ENCODE measurements around the gene PRSS8. TPM values are rescaled to one million over a fixed set of nuclear protein-coding genes. Genes with fewer than 3 reads are reported as not detected.

PRSS8 gene
- total RNA-seq, 1 experiment from 2014 or later = 108 TPM

- intact Hi-C loops (cut with micrococcal nuclease; ENCODE audit: unreplicated experiment) = no loop called here
- BruUV-seq (replicated peaks) = no TSS peak
- H3K27me3 Mint-ChIP-seq (ENCODE audit: unreplicated experiment) = no peaks in the 10 kb centered on the region
- TF ChIP-seq, protein P1, sequence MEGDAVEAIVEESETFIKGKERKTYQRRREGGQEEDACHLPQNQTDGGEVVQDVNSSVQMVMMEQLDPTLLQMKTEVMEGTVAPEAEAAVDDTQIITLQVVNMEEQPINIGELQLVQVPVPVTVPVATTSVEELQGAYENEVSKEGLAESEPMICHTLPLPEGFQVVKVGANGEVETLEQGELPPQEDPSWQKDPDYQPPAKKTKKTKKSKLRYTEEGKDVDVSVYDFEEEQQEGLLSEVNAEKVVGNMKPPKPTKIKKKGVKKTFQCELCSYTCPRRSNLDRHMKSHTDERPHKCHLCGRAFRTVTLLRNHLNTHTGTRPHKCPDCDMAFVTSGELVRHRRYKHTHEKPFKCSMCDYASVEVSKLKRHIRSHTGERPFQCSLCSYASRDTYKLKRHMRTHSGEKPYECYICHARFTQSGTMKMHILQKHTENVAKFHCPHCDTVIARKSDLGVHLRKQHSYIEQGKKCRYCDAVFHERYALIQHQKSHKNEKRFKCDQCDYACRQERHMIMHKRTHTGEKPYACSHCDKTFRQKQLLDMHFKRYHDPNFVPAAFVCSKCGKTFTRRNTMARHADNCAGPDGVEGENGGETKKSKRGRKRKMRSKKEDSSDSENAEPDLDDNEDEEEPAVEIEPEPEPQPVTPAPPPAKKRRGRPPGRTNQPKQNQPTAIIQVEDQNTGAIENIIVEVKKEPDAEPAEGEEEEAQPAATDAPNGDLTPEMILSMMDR (IDR thresholded peaks at IDR 0.05; ENCODE audit: unreplicated experiment) = no peak
- peak overlapping the region; percentile 66 for H3K27ac Mint-ChIP-seq (ENCODE audit: unreplicated experiment)
- H3K4me3 Mint-ChIP-seq (ENCODE audit: low read depth, unreplicated experiment) = peak overlapping the region; percentile 33
- no peaks in the 10 kb centered on the region for H3K9me3 Mint-ChIP-seq (ENCODE audit: low read depth, unreplicated experiment)
- DNase-seq = peak; percentile 40
- H3K4me1 Mint-ChIP-seq (ENCODE audit: low read depth, unreplicated experiment) = peaks cover 44% of the 10 kb centered on the region
- CTCF ChIA-PET = interaction anchor here (0.8 to 2.4 kb wide), 6 partner anchors 13 to 44 kb away, joined by 3 to 13 read pairs (median 4); no protein-coding TSS in a partner anchor
- H3K36me3 Mint-ChIP-seq (ENCODE audit: insufficient read depth, unreplicated experiment) = peaks cover 80% of the 10 kb centered on the region
These were observed 22.1 kb downstream of the PRSS8 start for GRCh38 chr16:31113121-31114120.

DNA sequence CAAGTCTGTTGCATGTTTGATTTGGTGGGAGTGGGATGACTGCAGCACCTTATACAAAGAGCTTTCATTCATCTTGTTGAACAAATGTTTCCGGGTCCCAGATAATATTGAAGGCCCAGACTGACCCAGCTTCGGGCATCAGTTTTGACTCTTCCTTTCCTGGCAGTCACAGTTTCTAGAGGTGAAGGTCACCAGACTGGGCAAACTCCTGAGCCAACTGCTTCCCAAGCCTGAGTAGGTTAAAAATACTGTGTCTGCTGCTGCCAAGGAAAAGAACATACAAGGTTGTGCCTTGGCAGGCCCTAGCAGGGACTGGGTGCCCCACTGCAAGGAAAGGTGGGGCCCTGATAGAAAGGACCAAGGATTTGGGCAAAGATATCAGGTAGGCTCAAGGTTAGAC lies 22.8 kb downstream of the PRSS8 start:
- Mint-ChIP-seq H3K9me3 (ENCODE audit: low read depth, unreplicated experiment) (no peaks in the 10 kb centered on the region), H3K36me3 (ENCODE audit: insufficient read depth, unreplicated experiment) (peaks cover 80% of the 10 kb centered on the region)
- no TSS peak for BruUV-seq (replicated peaks)

DNA sequence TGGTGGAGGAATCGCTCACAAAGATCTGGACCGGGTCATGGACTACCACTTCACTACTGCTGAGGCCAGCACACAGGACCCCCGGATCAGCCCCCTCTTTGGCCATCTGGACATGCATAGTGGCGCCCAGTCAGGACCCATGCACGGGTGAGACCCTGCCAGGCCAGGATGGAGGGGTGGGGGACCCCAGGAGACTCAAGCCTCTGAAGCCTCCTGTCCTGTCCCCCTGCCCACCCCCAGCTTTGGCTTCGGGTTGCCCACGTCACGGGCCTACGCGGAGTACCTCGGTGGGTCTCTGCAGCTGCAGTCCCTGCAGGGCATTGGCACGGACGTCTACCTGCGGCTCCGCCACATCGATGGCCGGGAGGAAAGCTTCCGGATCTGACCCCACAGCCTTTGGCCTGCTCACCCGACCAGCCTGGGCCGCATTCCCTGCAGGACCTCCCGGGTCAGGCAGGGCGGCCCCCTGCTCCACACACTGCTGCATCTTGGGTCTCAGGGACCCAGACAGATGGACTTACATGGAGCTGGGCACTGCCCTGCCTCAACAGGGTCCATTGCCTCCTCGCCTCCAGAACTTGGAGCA lies 23.6 kb downstream of the PRSS8 start:
- TF ChIP-seq, protein P1 (IDR thresholded peaks at IDR 0.05; ENCODE audit: unreplicated experiment) = no peak
- Mint-ChIP-seq H3K27ac (ENCODE audit: unreplicated experiment) (no peak overlapping the region), H3K9me3 (ENCODE audit: low read depth, unreplicated experiment) (no peaks in the 10 kb centered on the region), H3K27me3 (ENCODE audit: unreplicated experiment) (no peaks in the 10 kb centered on the region), H3K36me3 (ENCODE audit: insufficient read depth, unreplicated experiment) (peaks cover 73% of the 10 kb centered on the region), H3K4me1 (ENCODE audit: low read depth, unreplicated experiment) (peaks cover 48% of the 10 kb centered on the region), H3K4me3 (ENCODE audit: low read depth, unreplicated experiment) (no peak overlapping the region)
- intact Hi-C loops (cut with micrococcal nuclease; ENCODE audit: unreplicated experiment) = no loop called here
- no peak for DNase-seq
- CTCF ChIA-PET = interaction anchor here (0.6 kb wide), 1 partner anchor 1290 kb away, joined by 3 read pairs; no protein-coding TSS in a partner anchor
- BruUV-seq (replicated peaks) = TSS peak; percentile 23

More for the DNA sequence above, 22.8 kb downstream of the PRSS8 start:
- Mint-ChIP-seq H3K27ac (ENCODE audit: unreplicated experiment) (no peak overlapping the region), H3K4me3 (ENCODE audit: low read depth, unreplicated experiment) (no peak overlapping the region), H3K27me3 (ENCODE audit: unreplicated experiment) (no peaks in the 10 kb centered on the region), H3K4me1 (ENCODE audit: low read depth, unreplicated experiment) (peaks cover 46% of the 10 kb centered on the region)
- intact Hi-C loops (cut with micrococcal nuclease; ENCODE audit: unreplicated experiment) = no loop called here
- TF ChIP-seq, protein P1 (IDR thresholded peaks at IDR 0.05; ENCODE audit: unreplicated experiment) = no peak
- DNase-seq = no peak
- CTCF ChIA-PET = interaction anchor here (1.2 kb wide), 1 partner anchor 45 kb away, joined by 3 read pairs; no protein-coding TSS in a partner anchor

GRCh38 chr16:31110106-31111034 lies 25.2 kb downstream of the PRSS8 start:
- intact Hi-C loops (cut with micrococcal nuclease; ENCODE audit: unreplicated experiment) = no loop called here
- Mint-ChIP-seq H3K36me3 (ENCODE audit: insufficient read depth, unreplicated experiment) (peaks cover 62% of the 10 kb centered on the region), H3K27ac (ENCODE audit: unreplicated experiment) (peak overlapping the region; percentile 74), H3K4me1 (ENCODE audit: low read depth, unreplicated experiment) (peaks cover 48% of the 10 kb centered on the region), H3K4me3 (ENCODE audit: low read depth, unreplicated experiment) (peak overlapping the region; percentile 64), H3K9me3 (ENCODE audit: low read depth, unreplicated experiment) (no peaks in the 10 kb centered on the region), H3K27me3 (ENCODE audit: unreplicated experiment) (no peaks in the 10 kb centered on the region)
- BruUV-seq (replicated peaks) = no TSS peak
- CTCF ChIA-PET = no interaction called here
- DNase-seq = no peak
- TF ChIP-seq, protein P1 (IDR thresholded peaks at IDR 0.05; ENCODE audit: unreplicated experiment) = no peak
